ENCODE results near the gene FZD4. TPM values are rescaled to one million over a fixed set of nuclear protein-coding genes. Genes with fewer than 3 reads are reported as not detected.
"Not testable (repeated sequence)": the region's sequence is repeated elsewhere in the genome, so short reads cannot be mapped to it uniquely, and the experiment has no call there.

Gene FZD4
- total RNA-seq, 2 donors from 2014 or later: 25.4 to 54.4 TPM

DNA sequence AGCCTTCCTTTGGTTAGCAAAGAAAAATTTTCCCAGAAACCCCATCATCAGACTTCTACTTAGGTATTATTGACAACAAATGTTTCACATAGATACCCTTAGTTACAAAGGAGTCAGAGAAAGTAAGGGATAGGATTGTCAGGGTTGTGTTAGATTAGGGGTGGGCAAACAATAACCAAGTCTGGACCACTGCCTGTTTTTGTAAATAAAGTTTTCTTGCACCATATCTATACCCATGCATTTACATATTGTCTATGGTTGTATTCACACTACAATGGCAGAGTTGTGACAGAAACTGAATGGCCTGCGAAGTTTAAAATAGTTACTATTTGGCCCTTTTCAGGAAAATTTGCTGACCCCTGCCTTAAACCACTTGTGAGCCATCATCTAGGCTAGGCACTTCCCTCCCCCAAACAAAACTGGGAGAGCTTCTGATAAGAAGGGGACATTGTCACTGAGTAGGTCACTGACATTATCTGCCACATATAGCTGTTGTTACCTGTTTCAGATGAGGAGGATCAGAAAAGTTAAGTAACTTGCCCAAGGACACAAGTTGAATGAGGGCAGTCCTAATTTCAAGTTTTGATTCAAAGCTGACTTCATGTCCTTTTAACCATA lies 41.9 kb upstream of the FZD4 start:
- Histone ChIP-seq H3K27me3 (no peaks in the 10 kb centered on the region), H3K27ac (no peak overlapping the region), H3K4me1 (peaks cover 5% of the 10 kb centered on the region), H3K9me3 (no peaks in the 10 kb centered on the region), H3K36me3 (replicated peaks in 1 of 2; ENCODE audit: insufficient read depth in 1 of 2, low read depth in 2 of 2) (no peaks in the 10 kb centered on the region), H3K4me3 (no peak overlapping the region)
- ATAC-seq (no peak), DNase-seq (no peak)
- intact Hi-C loops (cut with DNase I): no loop called here
- WGBS, 2 donors: 77 to 100% methylated on average over 1 of the region's 1 CpG
- TF ChIP-seq CTCF (IDR thresholded peaks at IDR 0.05): no peak
- no peak for TF ChIP-seq POLR2A (IDR thresholded peaks at IDR 0.05)

- Histone ChIP-seq H3K27ac (no peak overlapping the region), H3K4me1 (no peaks in the 10 kb centered on the region), H3K4me3 (no peak overlapping the region), H3K36me3 (replicated peaks in 1 of 2; ENCODE audit: insufficient read depth in 1 of 2, low read depth in 2 of 2) (no peaks in the 10 kb centered on the region), H3K27me3 (no peaks in the 10 kb centered on the region), H3K9me3 (no peaks in the 10 kb centered on the region)
- 72 to 79% methylated on average over 3 of the region's 3 CpGs for WGBS, 2 donors
- DNase-seq (no peak), ATAC-seq (no peak)
- no peak for TF ChIP-seq POLR2A (IDR thresholded peaks at IDR 0.05)
- intact Hi-C loops (cut with DNase I): no loop called here
Measured at GRCh38 chr11:86993031-86993430, 37.8 kb upstream of the FZD4 start.

GRCh38 chr11:86992340-86992739 lies 37.1 kb upstream of the FZD4 start:
- H3K4me1 ChIP-seq; H3K9me3 ChIP-seq; H3K4me3 ChIP-seq; intact Hi-C loops (cut with DNase I); DNase-seq; H3K27ac ChIP-seq; H3K27me3 ChIP-seq; ATAC-seq; H3K36me3 ChIP-seq (replicated peaks in 1 of 2; ENCODE audit: insufficient read depth in 1 of 2, low read depth in 2 of 2): not testable (repeated sequence)
- WGBS, 2 donors: 88 to 95% methylated on average over 4 of the region's 4 CpGs

GRCh38 chr11:86991341-86991740 lies 36.1 kb upstream of the FZD4 start:
- Histone ChIP-seq H3K9me3 (no peaks in the 10 kb centered on the region), H3K27me3 (no peaks in the 10 kb centered on the region), H3K27ac (no peak overlapping the region), H3K36me3 (replicated peaks in 1 of 2; ENCODE audit: insufficient read depth in 1 of 2, low read depth in 2 of 2) (no peaks in the 10 kb centered on the region), H3K4me1 (no peaks in the 10 kb centered on the region), H3K4me3 (no peak overlapping the region)
- TF ChIP-seq CTCF (IDR thresholded peaks at IDR 0.05) (no peak), POLR2A (IDR thresholded peaks at IDR 0.05) (no peak)
- ATAC-seq (no peak), DNase-seq (no peak)
- 86 to 92% methylated on average over 5 of the region's 5 CpGs for WGBS, 2 donors
- intact Hi-C loops (cut with DNase I): no loop called here

DNA sequence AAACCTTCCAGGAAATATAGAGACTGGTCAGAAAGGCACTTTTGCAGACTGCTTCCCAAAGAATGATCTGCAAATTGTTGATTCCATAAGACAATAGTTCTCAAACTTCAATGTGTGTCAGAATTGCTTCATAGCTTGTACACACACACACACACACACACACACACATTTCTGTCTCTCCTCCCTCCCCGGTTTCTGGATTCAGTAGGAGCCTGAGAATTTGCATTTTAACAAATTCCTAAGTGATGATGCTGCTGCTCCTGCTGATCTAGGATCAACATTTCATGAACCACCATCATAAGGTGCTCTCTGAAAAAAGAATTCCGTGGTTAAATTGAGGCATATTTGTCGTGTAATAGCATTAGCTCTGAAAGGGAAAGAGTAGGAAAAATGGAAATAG lies 35.3 kb upstream of the FZD4 start:
- Histone ChIP-seq H3K27ac (no peak overlapping the region), H3K27me3 (no peaks in the 10 kb centered on the region), H3K9me3 (no peaks in the 10 kb centered on the region), H3K4me3 (no peak overlapping the region), H3K4me1 (no peaks in the 10 kb centered on the region), H3K36me3 (replicated peaks in 1 of 2; ENCODE audit: insufficient read depth in 1 of 2, low read depth in 2 of 2) (no peaks in the 10 kb centered on the region)
- intact Hi-C loops (cut with DNase I): no loop called here
- ATAC-seq (no peak), DNase-seq (no peak)
- WGBS, 2 donors: 75 to 79% methylated on average over 3 of the region's 3 CpGs
- TF ChIP-seq POLR2A (IDR thresholded peaks at IDR 0.05) (no peak), CTCF (IDR thresholded peaks at IDR 0.05) (no peak)

DNA sequence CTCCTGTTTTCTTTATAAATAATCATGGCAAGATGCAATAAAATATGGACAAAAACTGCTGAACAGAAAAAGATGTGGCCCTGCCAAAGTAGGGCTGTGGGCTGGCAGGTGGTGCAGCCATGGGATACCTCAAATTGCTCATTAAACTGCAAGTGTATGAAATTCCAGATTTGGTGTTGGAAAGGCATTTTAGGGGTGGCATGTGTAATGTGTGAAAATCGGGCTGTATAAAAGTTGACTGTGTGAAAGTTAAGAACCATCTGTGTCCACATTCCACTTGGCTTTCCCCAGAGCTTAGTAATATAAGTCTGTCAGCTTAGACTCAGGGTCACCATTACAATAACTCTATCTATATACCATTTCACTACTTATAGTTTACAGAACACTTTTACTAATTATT lies 34.8 kb upstream of the FZD4 start:
- H3K27me3 ChIP-seq: no peaks in the 10 kb centered on the region
- no peak for DNase-seq
- H3K4me3 ChIP-seq: no peak overlapping the region
- ATAC-seq: no peak
- no peak overlapping the region for H3K27ac ChIP-seq
- no peaks in the 10 kb centered on the region for H3K36me3 ChIP-seq (replicated peaks in 1 of 2; ENCODE audit: insufficient read depth in 1 of 2, low read depth in 2 of 2)
- TF ChIP-seq CTCF (IDR thresholded peaks at IDR 0.05) (no peak), POLR2A (IDR thresholded peaks at IDR 0.05) (no peak)
- no peaks in the 10 kb centered on the region for H3K4me1 ChIP-seq
- intact Hi-C loops (cut with DNase I): no loop called here
- no peaks in the 10 kb centered on the region for H3K9me3 ChIP-seq
- WGBS, 2 donors: 40 to 53% methylated on average over 1 of the region's 1 CpG

All from body of pancreas (tissue), 4 donors.